Anterior cingulate cortex (tissue), 58 donors: ENCODE measurements around the gene GALNT9.

Source experiments
- DNase-seq, 58 donors: peaks; one replicate each; lab custom pipeline; 2025; lab: John Stamatoyannopoulos, UW

GALNT9 gene

GRCh38 chr12:132284827-132285741, 44.3 kb downstream of the GALNT9 start:
- no peak for DNase-seq

GRCh38 chr12:132284071-132284826, 45.1 kb downstream of the GALNT9 start:
- DNase-seq = peak in 3 of 58 donors; percentile 33 to 77 (median 45)

GRCh38 chr12:132282950-132283771, 46.2 kb downstream of the GALNT9 start:
- DNase-seq = no peak

GRCh38 chr12:132282031-132282949, 47.1 kb downstream of the GALNT9 start:
- DNase-seq = no peak

GRCh38 chr12:132281038-132281437, 48.4 kb downstream of the GALNT9 start:
- no peak for DNase-seq

GRCh38 chr12:132280406-132280805, 49.0 kb downstream of the GALNT9 start:
- DNase-seq = no peak

GRCh38 chr12:132279930-132280329, 49.5 kb downstream of the GALNT9 start:
- DNase-seq = no peak

- DNase-seq = no peak
These were observed 50.1 kb downstream of the GALNT9 start for GRCh38 chr12:132279184-132279889.

- no peak for DNase-seq
These were observed 50.8 kb downstream of the GALNT9 start for GRCh38 chr12:132278401-132279183.

GRCh38 chr12:132277949-132278348, 51.4 kb downstream of the GALNT9 start:
- no peak for DNase-seq

- DNase-seq = no peak
These were observed 51.9 kb downstream of the GALNT9 start for GRCh38 chr12:132277374-132277941.

- no peak for DNase-seq
These were observed 52.5 kb downstream of the GALNT9 start for GRCh38 chr12:132276827-132277373.

GRCh38 chr12:132276066-132276826, 53.1 kb downstream of the GALNT9 start:
- DNase-seq = no peak

- DNase-seq = no peak
These were observed 53.8 kb downstream of the GALNT9 start for GRCh38 chr12:132275631-132276030.

GRCh38 chr12:132275110-132275531, 54.3 kb downstream of the GALNT9 start:
- DNase-seq = peak in 12 of 58 donors; percentile 11 to 77 (median 38)

- DNase-seq = no peak
These were observed 55.4 kb downstream of the GALNT9 start for GRCh38 chr12:132273992-132274334.

GRCh38 chr12:132272711-132273110, 56.7 kb downstream of the GALNT9 start:
- DNase-seq = no peak
